Measurements from ENCODE around the gene CAPZA1.

CAPZA1 gene

DNA sequence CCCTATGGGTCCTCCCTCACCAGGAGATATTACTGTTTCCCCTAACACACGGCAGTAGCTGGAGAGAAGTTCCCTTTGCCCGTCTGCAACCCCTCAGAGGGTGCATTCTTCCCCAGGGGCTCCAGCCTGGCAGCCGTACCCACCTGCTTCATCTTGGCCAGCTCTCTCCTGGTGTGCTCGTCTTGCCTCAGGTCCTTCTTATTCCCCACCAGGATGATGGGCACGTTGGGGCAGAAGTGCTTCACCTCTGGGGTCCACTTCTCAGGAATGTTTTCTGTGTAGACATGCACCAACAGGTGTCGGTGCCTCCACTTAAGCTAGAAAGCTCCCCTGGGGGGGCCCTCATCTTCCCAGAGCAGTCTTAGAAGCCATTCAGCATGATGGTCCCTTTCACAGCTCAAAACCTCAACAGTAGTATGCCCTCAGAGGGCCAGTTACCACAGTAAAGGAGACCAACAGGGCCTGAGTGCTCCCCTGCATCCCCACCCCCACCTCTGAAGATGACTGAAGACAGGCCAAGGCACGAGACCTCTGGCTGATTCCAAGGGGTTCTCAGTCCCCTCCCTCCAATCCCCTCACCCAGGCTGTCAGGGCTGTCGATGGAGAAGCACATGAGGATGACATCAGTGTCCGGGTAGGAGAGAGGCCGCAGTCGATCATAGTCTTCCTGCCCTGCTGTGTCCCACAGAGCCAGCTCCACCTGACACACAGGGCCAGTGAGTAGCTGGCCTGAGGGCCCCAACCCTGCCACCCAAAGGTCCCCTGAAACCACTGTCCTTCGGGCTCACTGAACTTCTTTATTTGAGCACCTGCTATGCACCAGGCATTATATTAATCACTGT, 83.0 kb downstream of the CAPZA1 start:
- peaks cover 4% of the 10 kb centered on the region for H3K27me3 Mint-ChIP-seq (ENCODE audit: low read depth)
- peaks cover 51% of the 10 kb centered on the region for H3K36me3 Mint-ChIP-seq (ENCODE audit: low read depth)
- no peaks in the 10 kb centered on the region for H3K9me3 Mint-ChIP-seq
- peak overlapping the region; percentile 92 to 95 (median 93) for H3K27ac Mint-ChIP-seq
- H3K4me1 Mint-ChIP-seq: peaks cover 79% of the 10 kb centered on the region
- TF ChIP-seq, protein P1, sequence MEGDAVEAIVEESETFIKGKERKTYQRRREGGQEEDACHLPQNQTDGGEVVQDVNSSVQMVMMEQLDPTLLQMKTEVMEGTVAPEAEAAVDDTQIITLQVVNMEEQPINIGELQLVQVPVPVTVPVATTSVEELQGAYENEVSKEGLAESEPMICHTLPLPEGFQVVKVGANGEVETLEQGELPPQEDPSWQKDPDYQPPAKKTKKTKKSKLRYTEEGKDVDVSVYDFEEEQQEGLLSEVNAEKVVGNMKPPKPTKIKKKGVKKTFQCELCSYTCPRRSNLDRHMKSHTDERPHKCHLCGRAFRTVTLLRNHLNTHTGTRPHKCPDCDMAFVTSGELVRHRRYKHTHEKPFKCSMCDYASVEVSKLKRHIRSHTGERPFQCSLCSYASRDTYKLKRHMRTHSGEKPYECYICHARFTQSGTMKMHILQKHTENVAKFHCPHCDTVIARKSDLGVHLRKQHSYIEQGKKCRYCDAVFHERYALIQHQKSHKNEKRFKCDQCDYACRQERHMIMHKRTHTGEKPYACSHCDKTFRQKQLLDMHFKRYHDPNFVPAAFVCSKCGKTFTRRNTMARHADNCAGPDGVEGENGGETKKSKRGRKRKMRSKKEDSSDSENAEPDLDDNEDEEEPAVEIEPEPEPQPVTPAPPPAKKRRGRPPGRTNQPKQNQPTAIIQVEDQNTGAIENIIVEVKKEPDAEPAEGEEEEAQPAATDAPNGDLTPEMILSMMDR (IDR thresholded peaks at IDR 0.05; ENCODE audit: unreplicated experiment in 3 of 3): no peak
- peak overlapping the region; percentile 45 to 65 (median 54) for H3K4me3 Mint-ChIP-seq

DNA sequence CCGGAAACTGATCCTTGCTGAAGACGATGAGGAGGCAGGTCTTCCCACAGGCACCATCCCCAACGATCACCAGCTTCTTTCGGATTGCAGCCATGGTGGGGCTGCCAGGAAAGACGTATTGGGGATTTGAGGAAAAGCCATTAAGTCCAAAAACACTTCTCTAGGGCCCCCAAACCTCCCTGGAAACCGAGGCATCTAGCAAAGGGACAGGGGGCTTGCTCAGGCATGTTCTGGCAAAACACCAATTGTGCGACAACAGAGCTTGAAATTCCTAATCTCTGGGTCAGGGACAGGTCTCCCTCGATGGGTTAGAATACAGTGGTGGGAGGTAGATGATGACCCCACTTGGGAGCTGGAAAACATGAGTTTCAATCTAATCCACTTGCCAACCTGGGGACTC, 84.1 kb downstream of the CAPZA1 start:
- H3K4me1 Mint-ChIP-seq: peaks cover 73% of the 10 kb centered on the region
- TF ChIP-seq, protein P1 (IDR thresholded peaks at IDR 0.05; ENCODE audit: unreplicated experiment in 3 of 3): no peak
- H3K36me3 Mint-ChIP-seq (ENCODE audit: low read depth): peaks cover 41% of the 10 kb centered on the region
- H3K27ac Mint-ChIP-seq: peak overlapping the region; percentile 92 to 99 (median 98)
- H3K9me3 Mint-ChIP-seq: no peaks in the 10 kb centered on the region
- H3K4me3 Mint-ChIP-seq: peak overlapping the region; percentile 93 to 97 (median 95)
- H3K27me3 Mint-ChIP-seq (ENCODE audit: low read depth): peaks cover 4% of the 10 kb centered on the region

DNA sequence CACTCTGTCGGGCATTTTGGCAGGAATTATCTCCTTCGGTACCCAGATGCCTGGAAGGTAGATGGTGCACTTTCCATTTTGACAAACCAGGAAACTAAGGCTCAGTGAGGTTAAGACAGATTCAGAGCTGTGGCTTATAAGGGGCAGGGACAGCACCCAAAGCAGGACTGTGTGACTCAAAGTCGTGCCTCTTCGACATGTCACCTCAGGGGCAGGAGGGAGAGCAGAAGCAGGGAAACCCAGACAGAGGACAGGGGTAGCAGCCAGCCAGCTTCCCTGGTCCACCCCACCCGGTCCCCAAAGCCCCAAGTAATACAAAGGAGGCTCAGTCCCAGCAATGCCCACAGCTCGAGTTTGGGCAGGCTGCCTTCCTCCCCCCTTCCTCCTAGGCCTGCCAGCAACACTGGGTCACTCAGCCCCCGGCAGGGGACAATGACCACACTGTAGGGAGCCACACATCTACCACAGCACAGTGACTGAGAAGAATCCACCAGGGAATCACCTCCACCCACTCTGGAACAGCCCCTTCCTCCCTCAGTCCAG, 84.8 kb downstream of the CAPZA1 start:
- peaks cover 65% of the 10 kb centered on the region for H3K4me1 Mint-ChIP-seq
- peaks cover 8% of the 10 kb centered on the region for H3K27me3 Mint-ChIP-seq (ENCODE audit: low read depth)
- H3K4me3 Mint-ChIP-seq: peak overlapping the region; percentile 93 to 97 (median 95)
- peaks cover 33% of the 10 kb centered on the region for H3K36me3 Mint-ChIP-seq (ENCODE audit: low read depth)
- peak overlapping the region; percentile 92 to 99 (median 98) for H3K27ac Mint-ChIP-seq
- H3K9me3 Mint-ChIP-seq: no peaks in the 10 kb centered on the region
- TF ChIP-seq, protein P1 (IDR thresholded peaks at IDR 0.05; ENCODE audit: unreplicated experiment in 3 of 3): no peak

DNA sequence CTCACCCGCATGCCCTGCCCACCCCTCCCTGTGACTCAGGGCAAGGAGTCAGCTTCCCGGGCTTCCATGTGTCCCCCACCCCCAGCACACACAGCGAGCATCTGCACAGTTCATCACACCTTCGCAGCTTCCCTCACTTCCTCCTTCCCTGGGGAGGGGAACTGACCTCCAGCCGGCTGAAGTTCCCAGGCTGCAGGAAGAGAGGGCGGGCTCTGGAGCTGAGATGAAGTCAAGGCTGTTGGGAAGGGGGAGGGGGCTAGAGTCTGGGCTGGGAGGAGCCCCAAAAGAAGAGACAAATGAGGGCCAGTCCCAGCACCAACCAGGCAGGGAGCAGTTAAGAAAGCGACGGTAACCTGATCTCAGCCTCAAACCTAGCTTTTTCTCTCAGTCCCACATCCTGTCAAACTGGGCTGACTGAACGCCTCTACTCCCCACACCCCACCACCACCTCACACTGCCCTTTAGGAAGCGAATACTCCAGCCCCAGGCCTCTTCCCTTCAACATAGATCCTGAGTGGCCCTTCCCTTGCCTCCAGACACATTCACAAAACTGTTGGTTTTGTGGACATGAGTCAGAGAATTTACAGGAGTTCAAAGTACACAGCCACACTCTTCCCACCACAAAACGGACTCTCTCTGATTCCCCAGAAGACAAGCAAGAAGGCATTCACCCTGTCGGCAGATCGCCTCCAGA, 85.4 kb downstream of the CAPZA1 start:
- Mint-ChIP-seq H3K36me3 (ENCODE audit: low read depth) (peaks cover 27% of the 10 kb centered on the region), H3K9me3 (no peaks in the 10 kb centered on the region), H3K4me3 (peak overlapping the region; percentile 93 to 97 (median 95)), H3K27me3 (ENCODE audit: low read depth) (peaks cover 13% of the 10 kb centered on the region), H3K27ac (peak overlapping the region; percentile 92 to 99 (median 98)), H3K4me1 (peaks cover 59% of the 10 kb centered on the region)
- TF ChIP-seq, protein P1 (IDR thresholded peaks at IDR 0.05; ENCODE audit: unreplicated experiment in 3 of 3): no peak

DNA sequence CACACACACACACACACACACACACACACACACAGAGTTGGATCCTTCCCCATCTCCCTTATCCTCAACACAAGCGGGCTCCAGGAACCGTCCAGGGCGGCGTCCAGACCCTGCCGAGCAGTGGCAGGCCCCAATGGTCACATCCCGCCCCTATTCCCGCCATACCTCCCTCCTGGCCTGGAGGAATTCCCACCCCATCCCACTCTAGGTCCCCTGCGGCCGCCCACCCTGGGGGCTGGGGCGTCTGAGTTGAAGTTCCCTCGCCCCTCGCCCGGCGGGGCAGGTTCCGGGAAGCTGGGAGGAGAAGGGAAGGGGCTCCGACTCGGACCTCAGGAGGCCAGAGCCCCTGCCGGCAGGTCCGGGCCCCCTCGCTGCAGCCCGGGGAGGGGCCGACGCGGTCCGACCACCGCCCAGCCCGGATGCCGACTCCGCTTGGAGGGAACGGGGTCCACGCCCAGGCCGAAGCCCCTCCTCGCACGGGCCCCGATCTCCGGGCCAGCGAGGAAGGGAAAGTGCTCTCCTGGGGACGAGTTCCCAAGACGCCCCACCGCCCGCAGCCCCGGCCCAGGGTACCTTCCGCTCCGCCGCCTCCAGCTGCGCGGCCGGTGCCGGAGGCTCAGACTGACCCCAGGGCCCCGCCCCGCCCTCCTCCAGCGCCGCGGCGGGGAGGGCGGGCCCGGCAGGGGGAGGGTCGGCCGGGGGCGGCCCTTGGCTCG, 87.0 kb downstream of the CAPZA1 start, which contains the start of gene RHOC:
Gene RHOC, minus strand, starts transcription at position 623 of the 716 bp plus-strand sequence. CDS start 3,328 bp downstream, outside the sequence.
- Mint-ChIP-seq H3K36me3 (ENCODE audit: low read depth) (peaks cover 21% of the 10 kb centered on the region), H3K9me3 (no peaks in the 10 kb centered on the region), H3K4me3 (peak within 1 kb of the TSS; percentile 93 to 97 (median 95)), H3K27ac (peak within 1 kb of the TSS; percentile 92 to 99 (median 98)), H3K27me3 (ENCODE audit: low read depth) (peaks cover 28% of the 10 kb centered on the region), H3K4me1 (peaks cover 45% of the 10 kb centered on the region)
- TF ChIP-seq, protein P1 (IDR thresholded peaks at IDR 0.05; ENCODE audit: unreplicated experiment in 3 of 3): no peak
